NCI-H446 treated with DMSO at 0.1 percent for 48 hours (cell line): ENCODE data around the gene IRGQ.
"Not testable (repeated sequence)": the region's sequence is repeated elsewhere in the genome, so short reads cannot be mapped to it uniquely, and the experiment has no call there.

ENCODE experiments used
- DNase-seq: peaks from one replicate; lab custom pipeline; 2025; lab: John Stamatoyannopoulos, UW

Gene IRGQ

GRCh38 chr19:43570174-43570791, 25.7 kb downstream of the IRGQ start:
- no peak for DNase-seq

DNA sequence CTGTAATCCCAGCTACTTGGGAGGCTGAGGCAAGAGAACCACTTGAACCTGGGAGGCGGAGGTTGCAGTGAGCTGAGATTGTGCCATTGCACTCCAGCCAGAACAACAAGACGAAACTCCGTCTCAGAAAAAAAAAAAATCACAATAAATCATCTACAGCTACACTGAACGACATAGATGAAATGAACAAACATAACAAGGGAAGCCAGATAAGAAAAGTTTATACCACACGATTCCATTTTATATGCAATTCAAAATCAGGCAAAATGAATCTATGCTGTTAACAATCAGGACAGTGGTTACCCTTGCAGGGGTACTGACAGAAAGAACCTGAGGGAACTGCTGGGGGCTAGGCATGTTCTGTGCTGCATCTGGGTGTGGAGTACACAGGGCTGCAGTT, 26.3 kb downstream of the IRGQ start:
- no peak for DNase-seq

DNA sequence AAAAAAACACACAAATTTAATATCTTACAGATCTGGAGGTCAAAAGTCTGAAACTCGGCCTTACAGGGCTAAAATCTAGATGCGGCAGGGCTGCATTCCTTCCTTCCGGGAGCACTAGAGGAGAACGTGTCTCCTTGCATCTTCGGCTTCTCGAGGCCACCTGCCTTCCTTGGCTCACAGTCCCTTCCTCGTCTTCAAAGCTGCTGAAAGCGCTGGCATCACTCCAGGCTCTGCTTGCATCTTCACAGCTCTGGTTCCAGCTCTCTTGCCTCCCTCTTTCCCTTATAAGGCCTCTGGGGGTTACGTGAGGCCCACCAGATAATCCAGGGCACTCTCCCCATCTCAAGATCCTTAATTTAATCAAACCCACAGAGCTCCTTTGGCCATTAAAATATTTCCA, 31.1 kb downstream of the IRGQ start:
- peak; percentile 46 for DNase-seq

- DNase-seq: no peak
Observed at GRCh38 chr19:43563816-43564457, 32.0 kb downstream of the IRGQ start.

- peak; percentile 53 for DNase-seq
Observed at GRCh38 chr19:43562698-43563241, 33.2 kb downstream of the IRGQ start.

DNA sequence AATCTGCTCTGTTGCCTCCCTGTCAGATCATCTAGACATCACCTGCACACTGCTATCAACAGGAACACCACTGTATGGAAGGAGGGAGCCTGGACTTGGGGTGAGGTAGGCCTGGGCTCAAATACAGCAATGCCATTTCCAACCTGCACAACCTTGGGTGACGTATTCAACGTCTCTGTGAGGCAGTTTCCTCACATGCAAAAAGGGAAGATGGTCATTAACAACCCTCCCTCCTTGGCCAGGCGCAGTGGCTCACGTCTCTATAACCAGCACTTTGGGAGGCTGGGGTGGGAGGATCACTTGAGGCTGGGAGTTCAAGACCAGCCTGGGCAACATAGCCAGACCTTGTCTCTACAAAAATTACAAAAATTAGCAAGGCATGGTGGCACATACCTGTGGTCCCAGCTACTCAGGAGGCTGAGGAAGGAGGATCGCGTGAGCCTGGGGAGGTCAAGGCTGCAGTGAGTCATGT, 33.7 kb downstream of the IRGQ start:
- no peak for DNase-seq

- no peak for DNase-seq
Observed at GRCh38 chr19:43561139-43561970, 34.6 kb downstream of the IRGQ start.

- no peak for DNase-seq
Observed at GRCh38 chr19:43560687-43561086, 35.2 kb downstream of the IRGQ start.

- no peak for DNase-seq
Observed at GRCh38 chr19:43555185-43555770, 40.7 kb downstream of the IRGQ start.

DNA sequence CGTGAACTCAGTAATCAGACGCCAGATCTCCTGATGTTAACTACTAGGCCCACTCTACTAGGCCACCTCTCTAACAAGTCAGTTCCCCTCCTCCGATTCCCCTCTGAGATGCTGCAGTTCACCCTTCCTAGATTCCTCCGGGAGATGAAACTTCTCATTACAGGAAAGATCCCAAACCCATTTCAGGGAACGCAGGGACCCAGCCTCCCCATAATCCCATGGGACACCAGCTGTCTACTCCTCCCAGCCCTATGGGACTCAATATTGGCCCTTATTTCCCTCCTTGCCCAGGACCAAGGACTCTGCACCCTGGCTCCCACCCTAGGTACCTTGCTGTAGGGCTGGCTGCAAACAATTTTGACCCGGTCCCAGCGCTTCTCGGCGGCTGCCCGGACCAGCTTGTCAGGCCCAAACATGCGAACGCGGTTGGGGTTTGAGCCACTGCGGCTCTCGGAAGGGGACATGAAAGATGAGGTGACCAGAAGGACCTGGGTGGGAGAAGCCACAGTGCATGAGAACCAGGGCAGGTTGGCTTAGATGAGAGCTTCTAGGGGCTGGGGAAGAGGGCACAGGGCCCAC, 41.5 kb downstream of the IRGQ start:
- DNase-seq: no peak

DNA sequence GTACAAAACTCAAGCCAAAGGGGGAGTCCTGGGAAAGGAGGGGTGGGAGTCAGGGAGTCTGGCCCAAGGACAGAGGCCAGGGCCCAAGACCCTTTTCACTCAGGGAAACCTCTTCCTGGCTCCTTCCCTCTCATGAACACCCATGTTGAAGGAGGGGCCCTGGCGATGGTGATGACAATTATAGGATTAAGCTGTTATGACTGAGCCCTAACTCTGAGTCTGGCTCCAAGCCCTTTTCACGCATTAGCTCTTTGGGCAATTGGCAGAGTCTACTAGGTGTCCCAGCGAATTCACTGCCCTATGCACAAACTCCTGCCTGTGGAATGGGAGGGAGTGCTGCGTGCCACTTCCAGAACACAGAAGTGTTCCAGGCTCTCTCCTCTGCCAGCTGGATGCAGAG, 42.3 kb downstream of the IRGQ start:
- DNase-seq: no peak

GRCh38 chr19:43552616-43553015, 43.3 kb downstream of the IRGQ start:
- no peak for DNase-seq

- no peak for DNase-seq
Observed at GRCh38 chr19:43552198-43552450, 43.8 kb downstream of the IRGQ start.

DNA sequence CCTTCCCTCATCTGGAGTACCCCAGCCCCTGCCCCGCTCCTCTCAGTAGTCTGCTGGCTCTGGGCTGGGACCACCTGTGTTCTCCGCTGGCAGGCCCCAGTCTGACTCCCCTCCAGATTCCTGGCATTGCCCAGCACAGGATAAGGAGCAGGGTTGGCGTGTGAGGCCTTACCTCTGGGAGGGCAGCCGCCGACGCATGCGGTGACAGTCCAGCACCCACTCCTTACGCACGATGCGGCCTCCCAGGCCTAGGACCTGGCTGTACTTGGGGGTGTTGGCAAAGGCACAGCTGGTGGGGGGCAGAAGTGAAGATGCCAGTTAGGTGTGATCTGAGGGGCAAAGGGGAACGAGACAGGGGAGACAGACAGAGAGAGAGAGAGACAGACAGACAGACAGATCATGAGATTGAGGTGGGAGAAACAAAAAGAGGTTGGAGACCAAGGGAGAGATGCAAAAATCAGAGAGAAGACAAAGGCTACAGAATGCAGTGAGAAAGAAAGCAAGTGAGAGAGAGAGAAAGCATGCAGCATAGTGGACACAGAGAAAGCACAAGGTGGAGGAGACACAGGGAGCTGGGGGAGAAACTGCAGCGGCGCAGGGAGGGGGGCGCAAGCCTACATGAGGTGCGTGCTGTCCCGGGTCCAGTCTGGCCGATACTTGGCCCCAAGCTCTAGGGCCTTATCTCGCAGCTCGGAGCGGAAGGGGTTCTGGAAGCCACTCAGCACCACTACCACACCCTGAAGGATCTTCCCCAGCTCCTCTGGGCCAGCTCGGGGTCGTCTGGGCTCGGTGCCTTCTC, 44.3 kb downstream of the IRGQ start:
- no peak for DNase-seq

DNA sequence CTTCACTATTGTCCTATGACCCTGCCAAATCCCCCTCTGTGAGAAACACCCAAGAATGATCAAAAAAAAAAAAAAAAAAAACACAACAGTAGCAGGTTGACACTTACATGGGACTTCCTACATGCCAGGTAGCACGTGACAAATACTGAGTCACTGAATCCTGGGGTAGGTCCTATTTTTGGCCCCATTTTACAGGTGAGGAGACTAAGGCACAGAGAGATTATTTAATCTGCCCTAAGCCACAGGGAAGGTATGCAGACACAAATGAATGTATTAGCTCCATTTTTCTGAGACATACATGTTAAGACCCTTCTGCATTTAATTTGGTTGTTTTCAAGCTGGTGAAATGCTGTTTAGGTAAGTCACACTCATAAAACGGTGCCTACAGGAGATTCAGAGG, 47.2 kb downstream of the IRGQ start:
- DNase-seq: no peak

DNA sequence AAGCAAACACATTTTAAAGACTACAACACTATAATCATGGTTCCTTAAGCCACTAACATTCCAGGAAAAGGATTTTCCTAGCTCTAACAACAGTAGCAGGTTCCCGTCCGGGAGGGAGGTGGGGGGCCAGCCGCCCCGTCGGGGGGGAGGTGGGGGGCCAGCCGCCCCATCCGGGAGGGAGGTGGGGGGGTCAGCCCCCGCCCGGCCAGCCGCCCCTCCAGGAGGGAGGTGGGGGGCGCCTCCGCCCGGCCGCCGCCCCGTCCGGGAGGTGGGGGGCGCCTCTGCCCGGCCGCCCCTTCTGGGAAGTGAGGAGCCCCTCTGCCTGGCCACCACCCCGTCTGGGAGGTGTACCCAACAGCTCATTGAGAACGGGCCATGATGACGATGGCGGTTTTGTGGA, 48.0 kb downstream of the IRGQ start:
- not testable (repeated sequence) for DNase-seq

GRCh38 chr19:43546581-43546980, 49.4 kb downstream of the IRGQ start:
- DNase-seq: no peak

DNA sequence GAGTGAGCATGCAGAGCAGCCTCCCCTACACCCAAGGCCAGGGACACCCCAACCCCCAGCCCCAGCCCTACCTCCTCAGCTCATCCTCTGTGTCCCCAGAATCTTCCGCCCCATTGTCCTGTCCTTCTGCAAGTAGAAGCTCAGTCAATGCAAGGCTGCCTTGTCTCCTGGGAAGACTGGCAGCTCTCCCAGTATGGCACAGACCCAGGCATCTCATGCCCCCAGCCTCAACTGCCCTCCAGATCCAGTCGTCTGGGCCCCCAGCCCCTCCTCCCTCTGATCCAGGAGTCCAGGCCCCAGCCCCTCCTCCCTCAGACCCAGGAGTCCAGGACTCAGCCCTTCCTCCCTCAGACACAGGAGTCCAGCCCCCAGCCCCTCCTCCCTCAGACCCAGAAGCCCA, 50.0 kb downstream of the IRGQ start:
- DNase-seq: no peak

DNA sequence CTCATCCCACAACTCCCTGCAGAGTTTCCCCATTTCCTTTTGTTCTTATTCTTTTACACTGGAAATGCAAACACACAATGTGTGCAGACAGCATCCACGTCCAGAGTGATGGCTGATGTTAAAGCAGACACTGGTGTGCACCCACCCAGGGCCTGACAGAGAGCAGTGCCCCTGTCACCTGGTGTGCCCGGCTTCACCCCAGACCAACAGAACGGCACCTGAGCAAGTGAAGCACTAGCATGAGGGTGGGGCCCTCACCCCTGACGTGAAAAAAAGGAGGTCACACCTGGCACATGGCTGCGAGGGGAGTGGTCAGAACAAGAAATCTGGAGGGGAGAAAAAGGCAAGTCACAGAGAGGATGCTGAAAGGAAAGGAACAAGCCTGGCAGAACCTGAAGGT, 50.7 kb downstream of the IRGQ start:
- DNase-seq: no peak

- no peak for DNase-seq
Observed at GRCh38 chr19:43544077-43544476, 51.9 kb downstream of the IRGQ start.

GRCh38 chr19:43541920-43542650, 53.8 kb downstream of the IRGQ start:
- no peak for DNase-seq
